Loucy (cell line): ENCODE results near the gene CD38.

Source experiments
- CTCF ChIP-seq: fragments of 200-600 bp; sonication (generic); conservative IDR thresholded peaks from 2 replicates; pipeline ENCODE4 v1.5.1; 2014; ENCODE audit warnings: mild to moderate bottlenecking, antibody characterized with exemption, low read length
- EZH2phosphoT487 ChIP-seq: fragments of 200-600 bp; IDR thresholded peaks from 2 replicates; pipeline ENCODE4 v1.6.1; 2018; ENCODE audit warnings: antibody characterized with exemption, mild to moderate bottlenecking, moderate library complexity, borderline replicate concordance

- TF ChIP-seq CTCF, result no peak
- no peak for TF ChIP-seq EZH2phosphoT487
These were observed 21.6 kb downstream of the CD38 start for GRCh38 chr4:15799701-15800100.
